Uterus (tissue), 2 donors: ENCODE results near the gene TNNC2.

Experiments
- CTCF ChIP-seq, 4 experiments: fragments of 200-600 bp in 2 of 4; fragments of 450-650 bp in 2 of 4; sonication (generic) in 2 of 4; IDR thresholded peaks; one replicate each; pipeline ENCODE4 v1.5.1; 2016 to 2019; ENCODE audit warnings: antibody characterized with exemption in 4 of 4, mild to moderate bottlenecking in 2 of 4, moderate library complexity in 1 of 4
- POLR2A ChIP-seq, 2 donors: fragments of 450-650 bp; IDR thresholded peaks; one replicate each; pipeline ENCODE4 v1.6.1; 2016; ENCODE audit warnings: antibody characterized with exemption in 2 of 2, mild to moderate bottlenecking in 1 of 2, moderate library complexity in 1 of 2

GRCh38 chr20:45828589-45828988 is 1.5 kb upstream of the TNNC2 start:
- TF ChIP-seq CTCF (IDR thresholded peaks at IDR 0.05) (no peak), POLR2A (IDR thresholded peaks at IDR 0.05) (no peak)
